HepG2 (cell line): Measurements from ENCODE around the gene SART1. TPM values are rescaled to one million over a fixed set of nuclear protein-coding genes. Genes with fewer than 3 reads are reported as not detected.

Experiments used
- ATAC-seq: fragments of 200-7000 bp; cut with Tn5 transposase; 3 replicates; pipeline ENCODE4 v1.9.1; 2020; ENCODE audit warnings: mild to moderate bottlenecking, moderate library complexity
- BruUV-seq: library from RNA; stranded (reverse); fragments of 400-500 nt; replicated peaks from 2 replicates; lab custom pipeline; 2021; lab: Mats Ljungman, UMichigan
- CTCF ChIA-PET: fragments of 300-600 bp; formaldehyde crosslinking; extraction: SDS; loops from one replicate; lab custom pipeline; 2021; ENCODE audit warnings: low total read pairs, inconsistent platforms, low intra/inter-chr PET ratio; lab: Yijun Ruan, JAX
- POLR2A ChIA-PET: fragments of 350-600 bp; sonication (Branson Sonifier 250); formaldehyde crosslinking; loops from one replicate; lab custom pipeline; 2020; ENCODE audit warnings: antibody characterized with exemption, inconsistent platforms; lab: Yijun Ruan, JAX
- DNase-seq: peaks from one replicate; pipeline ENCODE4 v3.0.0-alpha.2; 2015; ENCODE audit warnings: low spot score
- FAIRE-seq: peaks from 3 replicates; lab custom pipeline; 2011; peaks lifted over from hg19 to GRCh38; lab: Jason Lieb, UNC
- H2AFZ ChIP-seq: one replicate; pipeline ENCODE4 v1.6.1; 2011; ENCODE audit warnings: low read length, inconsistent platforms
- H3K27ac ChIP-seq: fragments of 300-600 bp; 3 replicates; pipeline ENCODE4 v1.8.0; 2011; ENCODE audit warnings: mixed run types, mild to moderate bottlenecking, mixed read lengths, low read length, inconsistent platforms; ENCODE audit not compliant: insufficient read depth; ENCODE audit errors: extremely low read length
- H3K27me3 ChIP-seq, 2 experiments: fragments of 200-600 bp in 1 of 2; 2 replicates in 1 of 2; 3 replicates in 1 of 2; pipeline versions ENCODE4 v1.6.0 to v1.8.0; 2011; ENCODE audit warnings: low read length in 2 of 2, mild to moderate bottlenecking in 2 of 2, moderate library complexity in 2 of 2, inconsistent platforms in 1 of 2; ENCODE audit not compliant: insufficient read depth in 2 of 2, control insufficient read depth in 1 of 2
- H3K36me3 ChIP-seq, 2 experiments: fragments of 200-600 bp in 1 of 2; replicated peaks in 1 of 2; 2 replicates in 1 of 2; 3 replicates in 1 of 2; pipeline versions ENCODE4 v1.5.1 to v1.8.0; 2011; ENCODE audit warnings: low read length in 2 of 2, inconsistent platforms in 1 of 2; ENCODE audit not compliant: insufficient read depth in 2 of 2, control insufficient read depth in 1 of 2
- H3K4me1 ChIP-seq: 2 replicates; pipeline ENCODE4 v1.5.1; 2012; ENCODE audit warnings: low read length, inconsistent platforms; ENCODE audit not compliant: insufficient read depth
- H3K4me2 ChIP-seq: 2 replicates; pipeline ENCODE4 v1.6.0; 2011; ENCODE audit warnings: low read depth, low read length, inconsistent platforms
- H3K4me3 ChIP-seq, 3 experiments: fragments of 200-600 bp in 1 of 3; sonication (generic), shearing (Covaris generic) in 1 of 3; replicated peaks in 1 of 3; 2 replicates each; pipeline ENCODE4 v1.5.1; 2011 to 2016; ENCODE audit warnings: low read length in 3 of 3, inconsistent platforms in 2 of 3, low read depth in 2 of 3, mild to moderate bottlenecking in 2 of 3, control low read depth in 1 of 3, mixed read lengths in 1 of 3; ENCODE audit not compliant: insufficient read depth in 1 of 3
- H3K79me2 ChIP-seq: one replicate; pipeline ENCODE4 v1.6.1; 2011; ENCODE audit warnings: low read length, inconsistent platforms; ENCODE audit not compliant: insufficient read depth
- H3K9ac ChIP-seq: 2 replicates; pipeline ENCODE4 v1.6.0; 2011; ENCODE audit warnings: mild to moderate bottlenecking, low read depth, low read length, inconsistent platforms; ENCODE audit not compliant: insufficient read depth
- H3K9me3 ChIP-seq: 2 replicates; pipeline ENCODE4 v1.5.1; 2012; ENCODE audit warnings: mild to moderate bottlenecking, low read length
- H4K20me1 ChIP-seq: 2 replicates; pipeline ENCODE4 v1.6.0; 2011; ENCODE audit warnings: inconsistent platforms, mild to moderate bottlenecking, low read length, moderate library complexity; ENCODE audit not compliant: insufficient read depth
- CAMTA2 ChIP-seq: sonication (generic); formaldehyde crosslinking; IDR thresholded peaks from 2 replicates; pipeline ENCODE4 v1.4.0; 2020; ENCODE audit warnings: mild to moderate bottlenecking, missing genetic modification reagents, borderline replicate concordance
- CEBPB ChIP-seq: IDR thresholded peaks from 2 replicates; pipeline ENCODE4 v1.6.1; 2011; ENCODE audit warnings: low read depth, low read length, improper control_type of control experiment, borderline replicate concordance
- FUBP1 ChIP-seq: sonication (generic); formaldehyde crosslinking; IDR thresholded peaks from 2 replicates; pipeline ENCODE4 v1.5.1; 2020; ENCODE audit warnings: missing genetic modification reagents, mild to moderate bottlenecking, borderline replicate concordance
- HES4 ChIP-seq: sonication (generic); formaldehyde crosslinking; IDR thresholded peaks from 2 replicates; pipeline ENCODE4 v1.9.0; 2021; ENCODE audit warnings: mild to moderate bottlenecking, missing genetic modification reagents, borderline replicate concordance
- MTERF4 ChIP-seq: sonication (generic); formaldehyde crosslinking; IDR thresholded peaks from 2 replicates; pipeline ENCODE4 v1.8.0; 2023; ENCODE audit warnings: mild to moderate bottlenecking, missing genetic modification reagents
- NR1H2 ChIP-seq: sonication (generic); formaldehyde crosslinking; IDR thresholded peaks from 2 replicates; pipeline ENCODE4 v1.8.1; 2022; ENCODE audit warnings: low read depth, missing genetic modification reagents, borderline replicate concordance
- PAF1 ChIP-seq: IDR thresholded peaks from 2 replicates; pipeline ENCODE4 v1.6.1; 2016; ENCODE audit warnings: missing genetic modification reagents, missing compliant biosample characterization
- POLR2AphosphoS2 ChIP-seq: IDR thresholded peaks from 2 replicates; pipeline ENCODE4 v1.6.1; 2011; ENCODE audit warnings: low read depth, low read length, improper control_type of control experiment
- TGIF2 ChIP-seq: IDR thresholded peaks from 2 replicates; pipeline ENCODE4 v1.6.1; 2016; ENCODE audit warnings: control low read depth, missing compliant biosample characterization
- TMF1 ChIP-seq: sonication (generic); formaldehyde crosslinking; IDR thresholded peaks from 2 replicates; pipeline ENCODE4 v1.8.1; 2022; ENCODE audit warnings: low read depth, missing genetic modification reagents
- TOPORS ChIP-seq: sonication (generic); formaldehyde crosslinking; IDR thresholded peaks from 2 replicates; pipeline ENCODE4 v1.8.0; 2023; ENCODE audit warnings: mild to moderate bottlenecking, missing genetic modification reagents
- ZC3H13 ChIP-seq: sonication (generic); formaldehyde crosslinking; IDR thresholded peaks from 2 replicates; pipeline ENCODE4 v1.8.1; 2023; ENCODE audit warnings: mild to moderate bottlenecking, missing genetic modification reagents, moderate library complexity
- ZEB1 ChIP-seq: IDR thresholded peaks from 2 replicates; pipeline ENCODE4 v1.6.1; 2012; ENCODE audit warnings: mild to moderate bottlenecking, low read depth, inconsistent platforms; ENCODE audit not compliant: insufficient replicate concordance
- ZNF225 ChIP-seq: sonication (generic); formaldehyde crosslinking; IDR thresholded peaks from 2 replicates; pipeline ENCODE4 v1.4.0; 2020; ENCODE audit warnings: mild to moderate bottlenecking, missing genetic modification reagents
- ZNF264 ChIP-seq: sonication (generic); formaldehyde crosslinking; IDR thresholded peaks from 2 replicates; pipeline ENCODE4 v1.4.0; 2020; ENCODE audit warnings: missing genetic modification reagents
- ZNF484 ChIP-seq: sonication (generic); formaldehyde crosslinking; IDR thresholded peaks from 2 replicates; pipeline ENCODE4 v1.5.1; 2020; ENCODE audit warnings: mild to moderate bottlenecking, low read depth, missing genetic modification reagents, borderline replicate concordance
- ZNF562 ChIP-seq: sonication (generic); formaldehyde crosslinking; IDR thresholded peaks from 2 replicates; pipeline ENCODE4 v1.8.0; 2022; ENCODE audit warnings: missing genetic modification reagents, borderline replicate concordance
- ZNF770 ChIP-seq: sonication (generic); formaldehyde crosslinking; IDR thresholded peaks from 2 replicates; pipeline ENCODE4 v1.5.0; 2020; ENCODE audit warnings: mild to moderate bottlenecking, missing genetic modification reagents
- WGBS: methylation state at CpG from one replicate; pipeline ENCODE4 v1.1.6; 2017; ENCODE audit warnings: low lambda C conversion rate; 5-methylcytosine and 5-hydroxymethylcytosine counted together
- in situ Hi-C: cut with HindIII; loops from 2 replicates; pipeline ENCODE4 v1.10.0; 2017; ENCODE audit warnings: low pct_unique_long_range_greater_than_20kb; ENCODE audit not compliant: extremely low pct_ligation_motif_present
- intact Hi-C: fragments of 100-400 bp; cut with micrococcal nuclease; formaldehyde crosslinking; loops from one replicate; pipeline ENCODE4 v1.10.0; 2022; ENCODE audit not compliant: unreplicated experiment
- polyA plus RNA-seq, 8 experiments: library from polyadenylated mRNA; depleted of rRNA in 3 of 8; stranded (reverse) in 7 of 8; unstranded in 1 of 8; fragments of >200 nt; fragmentation: Illumina TruSeq in 4 of 8; extraction: Trizol in 4 of 8; gene quantifications; 2 replicates each; pipeline versions ENCODE4 v1.2.1 to v1.2.3, GENCODE V29; 2011 to 2016; ENCODE audit warnings: low read depth in 4 of 8, missing spikeins in 1 of 8, mixed read lengths in 1 of 8; ENCODE audit not compliant: insufficient read depth in 1 of 8
- total RNA-seq, 5 experiments: library from RNA; depleted of rRNA; stranded (reverse); fragments of >200 nt; fragmentation: Illumina TruSeq; extraction: Trizol; gene quantifications; 2 replicates each; pipeline ENCODE4 v1.2.3, GENCODE V29; 2016; ENCODE audit warnings: low read depth in 1 of 5

SART1 gene
- total and polyA plus RNA-seq, 2 of the 13 experiments (the other 11 are each of a cell fraction or from before 2014, with no cell fraction given): 11.3 to 22.5 TPM

GRCh38 chr11:66014804-66015453 is 53.4 kb downstream of the SART1 start (continued):
- TF ChIP-seq ZNF770: no peak
- TF ChIP-seq ZC3H13: no peak
- no peak for TF ChIP-seq TMF1 (CRISPR knock-in tag)
- no peak for TF ChIP-seq ZEB1

GRCh38 chr11:66015454-66015881 is 53.9 kb downstream of the SART1 start:
- Histone ChIP-seq H3K9me3 (no peaks in the 10 kb centered on the region), H2AFZ (no peak overlapping the region), H3K27ac (no peak overlapping the region), H3K9ac (no peak overlapping the region), H3K4me1 (no peaks in the 10 kb centered on the region; the same call in 1 of the 2 replicates), H3K4me3 (no peak overlapping the region), H3K36me3 (no peaks in the 10 kb centered on the region), H4K20me1 (no peaks in the 10 kb centered on the region), H3K79me2 (no peaks in the 10 kb centered on the region), H3K27me3 (peaks cover 10 to 41% of the 10 kb centered on the region in 2 experiments; a peak in 4 of 5 replicates), H3K4me2 (no peak overlapping the region)
- no TSS peak for BruUV-seq
- ChIA-PET CTCF (no interaction called here), POLR2A (no interaction called here)
- no peak for ATAC-seq
- in situ Hi-C loops: no loop called here
- no peak for DNase-seq
- TF ChIP-seq PAF1 (CRISPR knock-in tag) (no peak), MTERF4 (CRISPR knock-in tag) (no peak), CEBPB (no peak), NR1H2 (CRISPR knock-in tag) (no peak), TGIF2 (CRISPR knock-in tag) (no peak), ZNF562 (CRISPR knock-in tag) (no peak), CAMTA2 (no peak), HES4 (no peak), FUBP1 (CRISPR knock-in tag) (no peak), ZNF264 (CRISPR knock-in tag) (no peak), ZNF484 (CRISPR knock-in tag) (no peak), ZNF225 (CRISPR knock-in tag) (no peak), POLR2AphosphoS2 (no peak), TOPORS (CRISPR knock-in tag) (no peak)
- intact Hi-C loops: no loop called here
- FAIRE-seq: no peak
- WGBS: 30% methylated on average over 4 of the region's 7 CpGs
